Naive thymus-derived CD4-positive, alpha-beta T cell (primary cell): ENCODE measurements around the gene IGFBP6. TPM values are rescaled to one million over a fixed set of nuclear protein-coding genes. Genes with fewer than 3 reads are reported as not detected.

ENCODE experiments used
- ATAC-seq: fragments of 150-1000 bp; cut with Tn5 transposase; 2 replicates; pipeline ENCODE4 v1.10.0; 2021; ENCODE audit warnings: mild to moderate bottlenecking, moderate library complexity
- CTCF ChIA-PET: fragments of 350-600 bp; sonication (Branson Sonifier 250); formaldehyde crosslinking; loops from one replicate; lab custom pipeline; 2021; ENCODE audit warnings: antibody characterized with exemption; lab: Charles Lee
- POLR2A ChIA-PET: fragments of 350-600 bp; sonication (Branson Sonifier 250); formaldehyde crosslinking; loops from one replicate; lab custom pipeline; 2021; ENCODE audit warnings: antibody characterized with exemption, inconsistent platforms; lab: Charles Lee
- DNase-seq, 9 donors: peaks; one replicate each; pipeline versions ENCODE4 v3.0.0 to v3.0.0-alpha.2; 2020 to 2022; ENCODE audit warnings: mixed read lengths in 1 of 9
- H3K27ac ChIP-seq: one replicate; pipeline ENCODE4 v1.7.0; 2013; ENCODE audit warnings: mild to moderate bottlenecking, low read depth, low read length, moderate library complexity
- H3K27me3 ChIP-seq, 2 donors: one replicate each; pipeline ENCODE4 v1.7.0; 2013; ENCODE audit warnings: low read length in 2 of 2, mild to moderate bottlenecking in 2 of 2, moderate library complexity in 2 of 2; ENCODE audit not compliant: control insufficient read depth in 2 of 2, insufficient read depth in 2 of 2
- H3K36me3 ChIP-seq, 3 experiments: 1 replicate in 2 of 3; 2 replicates in 1 of 3; pipeline ENCODE4 v1.7.0; 2013; ENCODE audit warnings: low read length in 3 of 3, mild to moderate bottlenecking in 3 of 3, moderate library complexity in 1 of 3; ENCODE audit not compliant: insufficient read depth in 3 of 3, control insufficient read depth in 2 of 3
- H3K4me1 ChIP-seq, 2 donors: one replicate each; pipeline ENCODE4 v1.7.0; 2013; ENCODE audit warnings: low read length in 2 of 2, mild to moderate bottlenecking in 2 of 2, moderate library complexity in 1 of 2; ENCODE audit not compliant: control insufficient read depth in 2 of 2, insufficient read depth in 2 of 2
- H3K4me3 ChIP-seq: 2 replicates; pipeline ENCODE4 v1.7.0; 2013; ENCODE audit warnings: mild to moderate bottlenecking, low read length
- H3K9me3 ChIP-seq, 3 experiments: 1 replicate in 2 of 3; 2 replicates in 1 of 3; pipeline ENCODE4 v1.7.0; 2013; ENCODE audit warnings: low read length in 3 of 3; ENCODE audit not compliant: control insufficient read depth in 2 of 3
- H3K27ac Mint-ChIP-seq, 9 donors: one replicate each; pipeline ENCODE4 v1.8.0; 2020 to 2022; ENCODE audit warnings: mixed read lengths in 9 of 9, mild to moderate bottlenecking in 8 of 9, moderate library complexity in 5 of 9, inconsistent platforms in 2 of 9
- H3K27me3 Mint-ChIP-seq, 5 donors: one replicate each; pipeline ENCODE4 v1.8.0; 2021 to 2022; ENCODE audit warnings: mixed read lengths in 5 of 5, mild to moderate bottlenecking in 1 of 5
- H3K36me3 Mint-ChIP-seq, 5 donors: one replicate each; pipeline ENCODE4 v1.8.0; 2020 to 2022; ENCODE audit warnings: mixed read lengths in 5 of 5, mild to moderate bottlenecking in 3 of 5, inconsistent platforms in 1 of 5
- H3K4me1 Mint-ChIP-seq, 7 donors: one replicate each; pipeline ENCODE4 v1.8.0; 2020 to 2022; ENCODE audit warnings: mixed read lengths in 7 of 7, mild to moderate bottlenecking in 3 of 7, inconsistent platforms in 1 of 7
- H3K4me3 Mint-ChIP-seq, 10 donors: one replicate each; pipeline ENCODE4 v1.8.0; 2020 to 2022; ENCODE audit warnings: mild to moderate bottlenecking in 10 of 10, mixed read lengths in 10 of 10, moderate library complexity in 6 of 10, inconsistent platforms in 2 of 10
- H3K9me3 Mint-ChIP-seq, 11 donors: one replicate each; pipeline ENCODE4 v1.8.0; 2020 to 2022; ENCODE audit warnings: mixed read lengths in 11 of 11, mild to moderate bottlenecking in 4 of 11, inconsistent platforms in 1 of 11, moderate library complexity in 1 of 11
- intact Hi-C, 2 donors: fragments of 100-400 bp; cut with micrococcal nuclease; formaldehyde crosslinking; loops; one replicate each; pipeline ENCODE4 v1.15.1; 2023
- polyA plus RNA-seq, 2 donors: library from polyadenylated mRNA; unstranded; fragments of 300-500 nt; fragmentation: Illumina TruSeq; gene quantifications; one replicate each; pipeline ENCODE4 v1.2.3, GENCODE V29; 2021
- total RNA-seq, 6 experiments: library from RNA in 5 of 6; stranded (reverse) in 5 of 6; gene quantifications; 1 replicate in 5 of 6; 2 replicates in 1 of 6; pipeline ENCODE4 v1.2.3 and lab custom pipeline; 2021 to 2026

Gene IGFBP6
- total and polyA plus RNA-seq, 7 experiments from 2014 or later, result 0.34 to 0.81 (median 0.54) TPM; not detected in 2

DNA sequence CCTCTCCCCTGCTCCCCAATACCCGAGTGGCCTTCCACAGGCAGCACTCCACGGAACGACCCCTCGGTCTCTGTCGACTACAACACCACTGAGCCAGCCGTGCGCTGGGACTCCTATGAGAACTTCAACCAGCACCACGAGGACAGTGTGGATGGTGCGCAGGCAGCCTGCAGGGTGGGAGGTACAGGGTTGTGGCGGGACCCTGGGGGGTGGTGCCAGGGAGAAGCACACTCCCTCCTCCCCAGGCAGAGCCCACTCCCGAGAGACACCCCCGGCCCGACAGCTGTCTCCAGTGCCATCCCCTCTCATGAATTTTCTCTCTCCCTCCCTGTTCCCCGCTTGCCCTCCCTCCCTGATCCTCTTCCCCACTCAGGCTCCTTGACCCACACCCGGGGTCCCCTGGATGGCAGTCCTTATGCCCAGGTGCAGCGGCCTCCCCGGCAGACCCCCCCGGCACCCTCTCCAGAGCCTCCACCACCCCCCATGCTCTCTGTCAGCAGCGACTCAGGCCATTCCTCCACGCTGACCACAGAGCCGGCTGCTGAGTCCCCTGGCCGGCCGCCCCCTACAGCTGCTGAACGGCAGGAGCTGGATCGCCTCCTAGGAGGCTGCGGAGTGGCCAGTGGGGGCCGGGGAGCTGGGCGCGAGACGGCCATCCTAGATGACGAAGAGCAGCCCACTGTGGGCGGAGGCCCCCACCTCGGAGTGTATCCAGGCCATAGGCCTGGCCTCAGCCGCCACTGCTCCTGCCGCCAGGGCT is 38.6 kb upstream of the IGFBP6 start:
- POLR2A ChIA-PET, result no interaction called here
- H3K36me3 ChIP-seq, result peaks cover 0 to 5% (median 0%) of the 10 kb centered on the region in 3 experiments
- H3K4me3 ChIP-seq, result no peak overlapping the region
- no peak for ATAC-seq
- intact Hi-C loops, result loop anchor here in 1 of 2 donors (10.0 kb wide), 1 partner anchor 446 kb away; the partner anchor contains the start of genes NPFF and TARBP2
- H3K9me3 ChIP-seq, result no peaks in the 10 kb centered on the region
- H3K27me3 ChIP-seq, result no peaks in the 10 kb centered on the region
- H3K27ac Mint-ChIP-seq, result no peak overlapping the region
- H3K36me3 Mint-ChIP-seq, result no peaks in the 10 kb centered on the region
- H3K27ac ChIP-seq, result no peak overlapping the region
- DNase-seq, result no peak
- no peaks in the 10 kb centered on the region for H3K9me3 Mint-ChIP-seq
- H3K4me3 Mint-ChIP-seq, result no peak overlapping the region
- CTCF ChIA-PET, result no interaction called here
- H3K4me1 Mint-ChIP-seq, result peaks cover 4 to 14% (median 5%) of the 10 kb centered on the region in 7 donors
- peaks cover under 1 to 3% of the 10 kb centered on the region in 2 donors for H3K4me1 ChIP-seq
- H3K27me3 Mint-ChIP-seq, result no peaks in the 10 kb centered on the region

DNA sequence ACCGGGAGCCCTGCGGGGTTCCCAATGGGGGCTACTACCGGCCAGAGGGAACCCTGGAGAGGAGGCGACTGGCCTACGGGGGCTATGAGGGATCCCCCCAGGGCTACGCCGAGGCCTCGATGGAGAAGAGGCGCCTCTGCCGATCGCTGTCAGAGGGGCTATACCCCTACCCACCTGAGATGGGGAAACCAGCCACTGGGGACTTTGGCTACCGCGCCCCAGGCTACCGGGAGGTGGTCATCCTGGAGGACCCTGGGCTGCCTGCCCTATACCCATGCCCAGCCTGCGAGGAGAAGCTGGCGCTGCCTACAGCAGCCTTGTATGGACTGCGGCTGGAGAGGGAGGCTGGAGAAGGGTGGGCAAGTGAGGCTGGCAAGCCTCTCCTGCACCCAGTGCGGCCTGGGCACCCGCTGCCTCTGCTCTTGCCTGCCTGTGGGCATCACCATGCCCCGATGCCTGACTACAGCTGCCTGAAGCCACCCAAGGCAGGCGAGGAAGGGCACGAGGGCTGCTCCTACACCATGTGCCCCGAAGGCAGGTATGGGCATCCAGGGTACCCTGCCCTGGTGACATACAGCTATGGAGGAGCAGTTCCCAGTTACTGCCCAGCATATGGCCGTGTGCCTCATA is 37.9 kb upstream of the IGFBP6 start:
- Mint-ChIP-seq H3K4me1 (peaks cover 0 to 10% (median 0%) of the 10 kb centered on the region in 7 donors), H3K27me3 (no peaks in the 10 kb centered on the region), H3K36me3 (peaks cover 0 to under 1% (median 0%) of the 10 kb centered on the region in 5 donors), H3K4me3 (no peak overlapping the region), H3K27ac (peak overlapping the region in 1 of 9 donors; percentile 6), H3K9me3 (no peaks in the 10 kb centered on the region)
- intact Hi-C loops, result loop anchor here in 1 of 2 donors (10.0 kb wide), 1 partner anchor 445 kb away; the partner anchor contains the start of genes NPFF and TARBP2
- no peak for DNase-seq
- ATAC-seq, result no peak
- POLR2A ChIA-PET, result interaction anchor here (1.1 kb wide), 1 partner anchor 14 kb away, joined by 3 read pairs; no protein-coding TSS in a partner anchor
- Histone ChIP-seq H3K27ac (no peak overlapping the region), H3K27me3 (no peaks in the 10 kb centered on the region), H3K9me3 (no peaks in the 10 kb centered on the region), H3K36me3 (peaks cover 0 to 12% (median 0%) of the 10 kb centered on the region in 3 experiments), H3K4me1 (peaks cover 0 to 2% of the 10 kb centered on the region in 2 donors), H3K4me3 (no peak overlapping the region)
- CTCF ChIA-PET, result no interaction called here

- Mint-ChIP-seq H3K27ac (peak overlapping the region in 1 of 9 donors; percentile 6), H3K4me1 (peaks cover 0 to 10% (median 0%) of the 10 kb centered on the region in 7 donors)
- intact Hi-C loops, result no loop called here
Measured at GRCh38 chr12:53060064-53060720, 37.3 kb upstream of the IGFBP6 start.

GRCh38 chr12:53060721-53061276 is 36.7 kb upstream of the IGFBP6 start:
- ATAC-seq, result no peak
- no peak overlapping the region for H3K27ac ChIP-seq
- Mint-ChIP-seq H3K4me3 (no peak overlapping the region), H3K9me3 (no peaks in the 10 kb centered on the region), H3K27me3 (no peaks in the 10 kb centered on the region), H3K27ac (no peak overlapping the region), H3K4me1 (peaks cover 0 to 7% (median under 1%) of the 10 kb centered on the region in 7 donors), H3K36me3 (peaks cover 0 to 8% (median 3%) of the 10 kb centered on the region in 5 donors)
- no peaks in the 10 kb centered on the region for H3K27me3 ChIP-seq
- POLR2A ChIA-PET, result interaction anchor here (1.1 to 1.3 kb wide), 2 partner anchors 13 to 18 kb away, joined by 3 to 6 read pairs; partner anchors contain the start of gene SPRYD3
- intact Hi-C loops, result no loop called here
- no peak for DNase-seq
- H3K4me1 ChIP-seq, result no peaks in the 10 kb centered on the region
- CTCF ChIA-PET, result interaction anchor here (1.2 to 1.5 kb wide), 2 partner anchors 9 to 42 kb away, joined by 3 to 4 read pairs; partner anchors contain the start of gene SOAT2
- H3K36me3 ChIP-seq, result peaks cover 0 to 25% (median 4%) of the 10 kb centered on the region in 3 experiments
- no peak overlapping the region for H3K4me3 ChIP-seq
- no peaks in the 10 kb centered on the region for H3K9me3 ChIP-seq

More at GRCh38 chr12:53060064-53060720, 37.3 kb upstream of the IGFBP6 start:
- peaks cover 0 to 2% of the 10 kb centered on the region in 2 donors for H3K4me1 ChIP-seq
- H3K27ac ChIP-seq, result no peak overlapping the region
- peaks cover 0 to 7% (median 2%) of the 10 kb centered on the region in 5 donors for H3K36me3 Mint-ChIP-seq
- ChIA-PET POLR2A (interaction anchor here (1.1 kb wide), 1 partner anchor 13 kb away, joined by 3 read pairs; no protein-coding TSS in a partner anchor), CTCF (interaction anchor here (1.5 kb wide), 1 partner anchor 43 kb away, joined by 4 read pairs; the partner anchor contains the start of gene SOAT2)
- no peaks in the 10 kb centered on the region for H3K9me3 Mint-ChIP-seq
- H3K9me3 ChIP-seq, result no peaks in the 10 kb centered on the region
- no peak overlapping the region for H3K4me3 ChIP-seq
- H3K4me3 Mint-ChIP-seq, result no peak overlapping the region
- DNase-seq (no peak), ATAC-seq (no peak)
- no peaks in the 10 kb centered on the region for H3K27me3 Mint-ChIP-seq
- no peaks in the 10 kb centered on the region for H3K27me3 ChIP-seq
- H3K36me3 ChIP-seq, result peaks cover 0 to 19% (median 0%) of the 10 kb centered on the region in 3 experiments

DNA sequence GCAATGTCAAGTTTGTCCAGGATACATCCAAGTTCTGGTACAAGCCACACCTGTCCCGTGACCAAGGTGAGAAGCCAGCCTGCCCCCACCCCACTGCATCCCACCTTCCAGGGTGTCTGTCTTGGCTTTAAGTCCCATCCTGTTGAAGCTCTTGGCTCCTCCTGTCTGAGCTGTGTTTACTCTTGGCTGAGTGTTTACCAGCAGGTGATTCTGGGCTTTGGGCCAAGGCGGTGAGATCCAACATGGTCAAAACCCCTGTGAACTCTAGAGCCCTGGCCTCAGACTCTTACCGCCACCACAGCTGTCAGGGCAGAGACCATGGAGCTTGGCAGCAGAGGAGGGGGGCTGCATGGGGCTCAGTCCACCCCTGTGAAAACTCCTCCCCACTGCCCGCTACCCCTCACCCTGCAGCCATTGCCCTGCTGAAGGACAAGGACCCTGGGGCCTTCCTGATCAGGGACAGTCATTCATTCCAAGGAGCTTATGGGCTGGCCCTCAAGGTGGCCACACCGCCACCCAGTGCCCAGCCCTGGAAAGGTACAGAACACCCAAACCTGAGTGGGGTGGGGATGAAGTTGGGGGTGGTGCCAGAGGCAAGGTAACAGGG is 36.0 kb upstream of the IGFBP6 start:
- Histone ChIP-seq H3K27ac (no peak overlapping the region), H3K27me3 (no peaks in the 10 kb centered on the region), H3K4me3 (no peak overlapping the region), H3K4me1 (peaks cover 0 to 3% of the 10 kb centered on the region in 2 donors), H3K9me3 (no peaks in the 10 kb centered on the region), H3K36me3 (peaks cover 0 to 32% (median 4%) of the 10 kb centered on the region in 3 experiments)
- no peak for DNase-seq
- no peaks in the 10 kb centered on the region for H3K27me3 Mint-ChIP-seq
- peaks cover 0 to 15% (median 5%) of the 10 kb centered on the region in 5 donors for H3K36me3 Mint-ChIP-seq
- intact Hi-C loops, result no loop called here
- no peak for ATAC-seq
- no peaks in the 10 kb centered on the region for H3K9me3 Mint-ChIP-seq
- H3K27ac Mint-ChIP-seq, result peak overlapping the region in 1 of 9 donors; percentile 43
- CTCF ChIA-PET, result interaction anchor here (0.6 to 1.5 kb wide), 4 partner anchors 10 to 175 kb away, joined by 3 to 4 read pairs (median 3); partner anchors contain the start of gene SOAT2
- H3K4me1 Mint-ChIP-seq, result peaks cover 0 to 8% (median 5%) of the 10 kb centered on the region in 7 donors
- H3K4me3 Mint-ChIP-seq, result no peak overlapping the region
- POLR2A ChIA-PET, result interaction anchor here (1.3 kb wide), 1 partner anchor 18 kb away, joined by 6 read pairs; the partner anchor contains the start of gene SPRYD3
